Left renal cortex interstitium (tissue), 4 donors: ENCODE data around the gene ATF6B. TPM values are rescaled to one million over a fixed set of nuclear protein-coding genes. Genes with fewer than 3 reads are reported as not detected.
"Not testable (repeated sequence)": the region's sequence is repeated elsewhere in the genome, so short reads cannot be mapped to it uniquely, and the experiment has no call there.

Experiments used
- DNase-seq, 4 donors: peaks; one replicate each; pipeline ENCODE4 v3.0.0-alpha.2; 2013; ENCODE audit warnings: low read depth in 4 of 4, low spot score in 2 of 4, missing footprints in 1 of 4
- polyA plus RNA-seq, 4 donors: library from polyadenylated mRNA; unstranded; fragments of 120-200 nt; gene quantifications; one replicate each; pipeline ENCODE4 v1.2.1, GENCODE V29; 2013; ENCODE audit not compliant: insufficient read length in 4 of 4

Gene ATF6B
- polyA plus RNA-seq, 4 donors, result 88.4 to 123 (median 95.4) TPM

- DNase-seq, result no peak
Observed at GRCh38 chr6:32084780-32085179, 43.3 kb downstream of the ATF6B start.

DNA sequence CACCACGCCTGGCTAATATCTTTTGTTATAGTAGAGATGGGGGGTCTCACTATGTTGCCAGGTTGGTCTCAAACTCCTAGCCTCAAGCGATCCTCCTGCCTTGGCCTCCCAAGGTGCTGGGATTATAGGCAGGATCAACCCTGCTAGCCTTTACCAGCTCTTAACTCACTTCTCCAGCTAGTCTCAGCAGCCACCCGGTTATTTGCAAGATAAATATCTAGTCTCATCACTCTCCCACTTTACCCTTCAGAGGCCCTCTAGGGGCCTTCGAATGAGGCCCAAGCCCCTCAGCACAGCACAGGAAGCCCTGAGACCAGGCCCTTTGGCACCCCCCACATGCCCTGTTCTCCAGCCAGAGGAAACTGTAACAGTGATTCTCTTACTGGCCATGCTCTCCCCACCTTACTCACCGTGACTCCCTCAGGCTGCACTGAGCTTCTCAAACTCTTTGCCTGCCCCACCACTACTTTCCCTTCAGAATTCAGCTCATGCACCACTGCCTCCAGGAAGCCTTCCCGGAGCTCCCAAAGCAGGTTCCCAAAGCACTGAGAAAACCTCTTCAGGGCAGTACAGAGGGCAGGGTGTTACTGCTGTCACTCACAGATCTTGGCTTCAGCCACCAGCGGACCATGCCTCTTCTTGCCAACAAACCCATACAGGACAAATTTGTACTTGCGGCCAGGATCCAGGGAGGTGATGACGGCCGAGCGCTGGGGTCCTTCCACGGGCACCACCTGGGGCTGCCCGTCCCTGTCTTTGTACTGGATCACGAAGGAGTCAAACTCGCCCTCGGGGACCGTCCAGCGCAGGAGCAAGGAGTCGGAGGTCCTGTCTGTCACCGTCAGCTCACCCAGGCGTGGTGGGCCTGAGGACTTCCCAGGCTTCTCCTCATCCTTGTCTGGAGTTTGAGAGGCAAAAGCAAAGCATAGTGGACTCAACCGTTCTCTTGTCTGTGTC is 44.0 kb downstream of the ATF6B start:
- DNase-seq, result no peak

GRCh38 chr6:32082935-32083334 is 45.1 kb downstream of the ATF6B start:
- no peak for DNase-seq

- no peak for DNase-seq
Observed at GRCh38 chr6:32082478-32082877, 45.6 kb downstream of the ATF6B start.

DNA sequence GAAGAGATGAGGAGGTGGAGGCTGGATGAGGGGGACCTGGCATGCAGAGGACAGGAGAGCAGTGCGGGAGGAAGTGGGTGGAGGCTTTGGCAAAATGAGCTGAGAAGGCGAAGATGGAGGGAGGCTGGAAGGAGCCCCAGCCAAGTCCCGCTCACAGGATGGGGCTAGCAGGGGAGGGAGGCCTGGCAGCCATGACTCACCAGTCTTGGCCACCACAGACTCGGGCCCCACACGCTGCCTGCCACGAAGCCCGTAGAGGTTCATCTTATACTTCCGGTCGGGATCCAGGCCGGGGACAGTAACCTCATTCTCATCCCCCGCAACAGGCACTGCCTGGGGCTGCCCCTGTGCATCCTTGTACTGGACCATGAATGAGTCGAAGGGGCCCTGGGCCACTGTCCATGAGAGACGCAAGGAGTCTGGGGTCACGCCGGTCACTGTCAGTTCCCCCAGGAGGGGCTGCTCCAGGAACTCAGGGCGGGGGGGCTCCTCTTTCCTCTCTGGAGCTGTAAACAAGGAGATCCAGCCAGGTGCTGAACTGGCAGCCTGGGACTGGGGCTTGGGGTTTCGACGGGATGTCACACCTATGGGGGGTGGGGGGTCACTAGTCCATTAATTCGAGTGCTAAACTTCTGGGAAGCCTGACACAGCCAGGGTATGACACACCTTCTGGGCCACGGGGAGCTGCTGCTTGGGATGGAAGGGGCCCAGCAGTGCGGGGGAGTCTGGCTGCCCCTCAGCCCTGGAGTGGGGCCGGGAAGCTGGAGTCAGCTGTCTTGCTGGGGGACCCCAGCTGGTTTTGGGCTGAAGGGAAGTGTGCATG is 46.7 kb downstream of the ATF6B start:
- no peak for DNase-seq

- no peak for DNase-seq
Observed at GRCh38 chr6:32079566-32080290, 48.3 kb downstream of the ATF6B start.

DNA sequence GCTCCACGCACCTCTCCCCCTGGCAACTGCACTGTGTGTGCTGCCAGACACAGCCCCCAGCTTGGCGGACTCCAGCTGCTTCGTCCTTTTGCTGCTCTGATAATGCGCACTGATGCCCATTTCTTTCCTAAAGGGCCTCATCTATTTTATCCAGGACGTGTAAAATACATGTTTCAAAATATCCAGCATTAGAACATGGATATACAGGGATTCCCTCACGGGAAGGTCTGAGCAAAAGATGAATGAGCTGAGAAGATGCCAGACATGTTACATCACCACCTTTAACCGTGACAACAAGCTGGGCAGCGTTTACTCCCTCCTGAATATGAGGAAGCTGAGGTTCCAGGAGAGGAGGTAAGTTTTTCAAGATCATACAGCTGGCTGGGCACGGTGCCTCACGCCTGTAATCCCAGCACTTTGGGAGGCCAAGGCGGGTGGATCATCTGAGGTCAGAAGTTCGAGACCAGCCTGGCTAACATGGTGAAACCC is 51.7 kb downstream of the ATF6B start:
- no peak for DNase-seq

- DNase-seq, result no peak
Observed at GRCh38 chr6:32075781-32076180, 52.3 kb downstream of the ATF6B start.

GRCh38 chr6:32074996-32075532 is 53.0 kb downstream of the ATF6B start:
- no peak for DNase-seq

- DNase-seq, result no peak
Observed at GRCh38 chr6:32073613-32074012, 54.4 kb downstream of the ATF6B start.

DNA sequence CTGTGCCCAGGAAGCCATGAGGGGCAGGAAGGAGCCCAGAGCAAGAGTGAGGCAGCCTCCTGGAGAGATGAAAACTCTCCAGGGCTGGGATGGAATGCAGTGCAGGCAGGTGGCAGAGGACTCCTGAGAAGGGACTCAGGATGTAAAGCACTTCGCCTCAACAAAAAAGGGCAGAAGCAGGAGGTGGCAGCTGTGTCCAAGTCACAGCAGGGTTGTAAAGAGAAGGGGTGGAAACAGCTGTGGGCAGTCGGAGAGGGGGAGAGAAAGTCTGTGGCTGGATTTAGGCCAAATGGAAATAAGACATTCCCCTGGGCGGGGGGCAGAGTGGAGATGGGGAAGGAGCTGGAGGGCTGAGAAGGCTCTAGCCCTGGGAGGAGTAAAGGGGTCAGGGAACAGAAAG is 54.9 kb downstream of the ATF6B start:
- DNase-seq, result no peak

GRCh38 chr6:32070814-32071543 is 57.1 kb downstream of the ATF6B start:
- no peak for DNase-seq

GRCh38 chr6:32069878-32070515 is 58.0 kb downstream of the ATF6B start:
- DNase-seq, result no peak

DNA sequence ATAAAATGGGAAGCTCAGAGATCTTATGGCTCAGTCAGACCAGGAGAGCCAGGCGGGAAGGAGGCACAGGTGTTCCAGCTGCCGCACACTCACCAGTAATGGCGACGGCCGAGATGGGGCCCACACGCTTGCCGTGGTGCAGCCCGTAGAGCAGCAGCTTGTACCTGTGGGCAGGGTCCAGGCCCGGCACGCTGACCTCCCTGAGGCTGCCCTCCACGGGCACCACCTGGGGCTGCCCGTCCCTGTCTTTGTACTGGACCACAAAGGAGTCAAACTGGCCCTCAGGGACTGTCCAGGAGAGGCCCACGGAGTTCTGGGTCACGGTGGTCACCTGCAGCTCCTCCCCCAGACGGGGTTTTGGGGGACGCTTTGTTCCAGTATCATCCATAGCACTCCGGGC is 58.6 kb downstream of the ATF6B start:
- DNase-seq, result no peak

DNA sequence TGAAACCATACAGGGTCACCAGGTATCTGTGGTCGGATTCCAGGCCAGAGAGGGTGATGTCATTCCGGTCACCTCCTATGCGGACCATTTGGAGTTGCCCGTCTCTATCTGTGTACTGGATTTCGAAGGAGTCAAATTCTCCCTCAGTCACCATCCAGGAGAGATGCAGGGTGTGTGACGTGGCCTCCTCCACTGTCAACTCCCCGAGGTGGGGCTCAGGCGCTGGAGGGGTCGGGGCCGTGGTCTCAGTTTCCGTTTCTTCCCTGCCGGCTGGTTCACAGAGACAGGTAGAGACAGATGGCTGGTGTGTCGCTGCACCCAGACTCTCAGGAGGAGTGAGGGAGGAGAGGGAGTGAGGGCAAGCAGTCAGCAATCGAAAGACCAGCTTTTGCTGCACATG is 59.2 kb downstream of the ATF6B start:
- DNase-seq, result no peak

DNA sequence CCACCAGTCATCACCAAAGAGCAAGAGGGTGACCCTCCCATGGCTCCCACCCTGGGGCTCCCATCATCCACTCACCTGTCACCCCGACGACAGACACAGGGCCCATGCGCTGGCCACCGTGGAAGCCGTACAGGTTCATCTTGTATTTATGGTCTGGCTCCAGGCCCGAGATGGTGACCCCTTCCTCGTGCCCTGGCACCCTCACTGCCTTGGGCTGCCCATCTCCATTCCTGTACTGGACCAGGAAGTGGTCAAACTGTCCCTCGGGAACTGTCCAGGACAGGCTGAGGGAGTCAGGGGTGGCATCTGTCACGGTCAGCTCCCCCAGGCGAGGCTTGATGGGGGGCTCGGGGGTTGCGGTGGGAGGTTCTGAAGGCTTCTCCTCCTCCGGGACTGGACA is 59.7 kb downstream of the ATF6B start:
- not testable (repeated sequence) for DNase-seq

- DNase-seq, result not testable (repeated sequence)
Observed at GRCh38 chr6:32067521-32067920, 60.5 kb downstream of the ATF6B start.
